CD4-positive, alpha-beta T cell treated with Interferon alpha-2 for 1 hour (primary cell): Measurements from ENCODE around the gene PCDHGB7.
"Not testable (repeated sequence)": the region's sequence is repeated elsewhere in the genome, so short reads cannot be mapped to it uniquely, and the experiment has no call there.

Experiments used
- DNase-seq, 2 donors: peaks; one replicate each; pipeline ENCODE4 v3.0.0-alpha.2; 2020 to 2022

The PCDHGB7 gene

DNA sequence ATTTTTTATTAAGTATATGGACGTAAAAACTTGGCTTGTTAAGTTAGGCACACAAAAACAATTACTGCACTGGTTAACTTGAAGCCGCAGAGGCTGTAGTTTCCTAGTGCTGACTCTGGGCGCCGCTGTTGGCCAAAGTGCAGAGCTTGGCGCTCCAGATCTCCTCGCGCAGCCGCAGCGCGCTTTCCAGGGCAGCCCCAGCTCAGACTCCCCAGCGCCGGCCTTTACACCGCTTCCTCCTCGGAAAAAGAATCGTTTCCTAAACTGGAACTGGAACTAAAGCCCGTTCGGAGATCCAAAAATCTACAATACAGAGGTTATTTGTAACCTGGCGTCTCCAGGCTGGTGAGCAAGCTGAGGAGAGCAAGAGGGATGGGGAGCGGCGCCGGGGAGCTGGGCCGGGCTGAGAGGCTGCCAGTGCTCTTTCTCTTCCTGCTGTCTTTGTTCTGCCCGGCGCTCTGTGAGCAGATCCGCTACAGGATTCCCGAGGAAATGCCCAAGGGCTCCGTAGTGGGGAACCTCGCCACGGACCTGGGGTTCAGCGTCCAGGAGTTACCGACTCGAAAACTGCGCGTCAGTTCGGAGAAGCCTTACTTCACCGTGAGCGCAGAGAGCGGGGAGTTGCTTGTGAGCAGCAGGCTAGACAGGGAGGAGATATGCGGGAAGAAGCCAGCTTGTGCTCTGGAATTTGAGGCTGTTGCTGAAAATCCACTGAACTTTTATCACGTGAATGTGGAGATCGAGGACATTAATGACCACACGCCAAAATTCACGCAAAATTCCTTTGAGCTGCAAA lies 19.5 kb upstream of the PCDHGB7 start, which contains the start of gene PCDHGB5:
TSS of gene PCDHGB5 (plus strand) at position 192 of the 796 bp plus-strand sequence. CDS start at position 373, 181 bp downstream.
- DNase-seq = peak; percentile 29 to 52

DNA sequence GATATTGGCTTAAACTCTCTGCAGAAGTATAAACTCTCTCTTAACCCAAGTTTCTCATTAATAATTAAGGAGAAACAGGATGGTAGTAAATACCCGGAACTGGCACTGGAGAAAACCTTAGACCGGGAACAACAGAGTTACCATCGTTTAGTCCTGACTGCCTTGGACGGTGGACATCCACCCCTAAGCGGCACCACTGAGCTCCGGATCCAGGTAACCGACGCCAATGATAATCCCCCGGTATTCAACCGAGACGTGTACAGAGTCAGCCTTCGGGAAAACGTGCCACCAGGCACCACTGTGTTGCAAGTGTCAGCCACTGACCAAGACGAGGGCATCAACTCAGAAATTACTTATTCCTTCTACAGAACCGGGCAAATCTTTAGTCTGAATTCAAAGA lies 18.9 kb upstream of the PCDHGB7 start:
- DNase-seq = no peak

DNA sequence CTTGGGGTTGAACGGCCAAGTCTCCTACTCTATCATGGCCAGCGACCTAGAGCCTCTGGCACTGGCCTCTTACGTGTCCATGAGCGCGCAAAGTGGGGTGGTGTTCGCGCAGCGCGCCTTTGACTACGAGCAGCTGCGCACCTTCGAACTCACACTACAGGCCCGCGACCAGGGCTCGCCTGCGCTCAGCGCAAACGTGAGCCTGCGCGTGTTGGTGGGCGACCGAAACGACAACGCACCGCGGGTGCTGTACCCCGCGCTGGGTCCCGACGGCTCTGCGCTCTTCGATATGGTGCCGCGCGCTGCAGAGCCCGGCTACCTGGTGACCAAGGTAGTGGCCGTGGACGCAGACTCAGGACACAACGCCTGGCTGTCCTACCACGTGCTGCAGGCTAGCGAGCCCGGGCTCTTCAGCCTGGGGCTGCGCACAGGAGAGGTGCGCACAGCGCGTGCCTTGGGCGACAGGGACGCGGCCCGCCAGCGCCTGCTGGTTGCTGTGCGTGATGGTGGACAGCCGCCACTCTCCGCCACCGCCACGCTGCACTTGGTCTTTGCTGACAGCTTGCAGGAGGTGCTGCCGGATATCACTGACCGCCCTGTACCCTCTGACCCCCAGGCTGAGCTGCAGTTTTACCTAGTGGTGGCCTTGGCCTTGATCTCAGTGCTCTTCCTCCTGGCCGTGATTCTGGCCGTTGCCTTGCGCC lies 17.8 kb upstream of the PCDHGB7 start:
- no peak for DNase-seq

DNA sequence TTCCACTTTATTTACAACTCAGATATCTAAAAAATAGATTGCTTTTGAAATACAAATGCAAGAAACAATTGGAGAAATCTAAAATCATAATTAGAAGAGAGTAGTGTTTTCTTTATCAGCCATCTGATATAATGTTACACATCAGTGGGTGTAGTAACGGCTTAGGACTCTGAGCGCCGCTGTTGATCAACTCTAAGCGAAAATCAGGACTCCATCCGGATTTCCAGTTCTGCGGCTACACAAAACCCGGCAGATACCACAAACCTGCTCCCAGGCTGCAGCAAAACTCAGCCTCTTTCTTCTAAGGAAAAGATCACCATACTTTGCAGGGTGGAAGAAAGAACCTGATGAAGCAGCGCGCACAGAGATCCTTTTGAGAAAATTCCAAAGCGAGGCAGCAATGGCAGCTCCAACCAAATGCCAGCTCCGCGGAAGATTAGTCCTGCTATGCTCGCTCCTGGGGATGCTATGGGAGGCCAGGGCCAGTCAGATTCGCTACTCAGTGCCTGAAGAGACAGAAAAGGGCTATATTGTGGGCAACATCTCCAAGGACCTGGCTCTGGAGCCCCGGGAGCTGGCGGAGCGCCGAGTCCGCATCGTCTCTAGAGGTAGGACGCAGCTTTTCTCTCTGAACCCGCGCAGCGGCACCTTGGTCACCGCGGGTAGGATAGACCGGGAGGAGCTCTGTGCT lies 14.8 kb upstream of the PCDHGB7 start, which contains the start of gene PCDHGA9:
TSS of gene PCDHGA9 (plus strand) at position 226 of the 691 bp plus-strand sequence. CDS start at position 401, 175 bp downstream.
- peak in 1 of 2 donors; percentile 31 for DNase-seq

DNA sequence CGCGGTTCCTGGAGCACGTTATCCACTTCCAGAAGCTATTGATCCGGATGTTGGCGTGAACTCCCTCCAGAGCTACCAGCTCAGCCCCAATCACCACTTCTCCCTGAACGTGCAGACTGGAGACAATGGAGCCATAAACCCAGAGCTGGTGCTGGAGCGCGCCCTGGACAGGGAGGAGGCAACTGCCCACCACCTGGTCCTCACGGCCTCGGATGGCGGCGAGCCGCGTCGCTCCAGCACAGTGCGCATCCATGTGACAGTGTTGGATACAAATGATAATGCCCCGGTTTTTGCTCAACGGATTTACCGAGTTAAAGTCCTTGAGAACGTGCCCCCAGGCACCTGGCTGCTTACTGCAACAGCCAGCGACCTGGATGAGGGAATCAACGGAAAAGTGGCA lies 14.1 kb upstream of the PCDHGB7 start:
- DNase-seq = no peak

DNA sequence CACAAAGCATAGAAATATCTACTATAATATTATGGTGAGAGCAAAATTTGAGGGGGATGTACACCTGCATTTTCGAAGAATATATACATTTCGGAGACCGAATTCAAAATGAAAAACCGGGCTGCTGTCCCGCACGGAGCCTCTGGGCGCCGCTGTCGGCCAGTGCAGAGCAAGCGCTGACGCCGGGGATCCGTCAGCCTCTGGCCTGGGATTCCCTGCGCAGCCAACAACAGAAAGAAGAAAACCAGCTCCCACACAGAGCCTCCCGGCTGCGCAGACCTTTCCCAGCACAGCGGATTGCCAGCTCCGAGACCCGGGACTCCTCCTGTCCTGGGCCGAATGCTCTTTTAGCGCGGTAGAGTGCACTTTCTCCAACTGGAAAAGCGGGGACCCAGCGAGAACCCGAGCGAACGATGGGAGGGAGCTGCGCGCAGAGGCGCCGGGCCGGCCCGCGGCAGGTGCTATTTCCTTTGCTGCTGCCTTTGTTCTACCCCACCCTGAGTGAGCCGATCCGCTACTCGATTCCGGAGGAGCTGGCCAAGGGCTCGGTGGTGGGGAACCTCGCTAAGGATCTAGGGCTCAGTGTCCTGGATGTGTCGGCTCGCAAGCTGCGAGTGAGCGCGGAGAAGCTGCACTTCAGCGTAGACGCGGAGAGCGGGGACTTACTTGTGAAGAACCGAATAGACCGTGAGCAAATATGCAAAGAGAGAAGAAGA lies 9.5 kb upstream of the PCDHGB7 start, which contains the start of gene PCDHGB6:
TSS of gene PCDHGB6 (plus strand) at position 232 of the 716 bp plus-strand sequence. CDS start at position 414, 182 bp downstream.
- peak in 1 of 2 donors; percentile 51 for DNase-seq

DNA sequence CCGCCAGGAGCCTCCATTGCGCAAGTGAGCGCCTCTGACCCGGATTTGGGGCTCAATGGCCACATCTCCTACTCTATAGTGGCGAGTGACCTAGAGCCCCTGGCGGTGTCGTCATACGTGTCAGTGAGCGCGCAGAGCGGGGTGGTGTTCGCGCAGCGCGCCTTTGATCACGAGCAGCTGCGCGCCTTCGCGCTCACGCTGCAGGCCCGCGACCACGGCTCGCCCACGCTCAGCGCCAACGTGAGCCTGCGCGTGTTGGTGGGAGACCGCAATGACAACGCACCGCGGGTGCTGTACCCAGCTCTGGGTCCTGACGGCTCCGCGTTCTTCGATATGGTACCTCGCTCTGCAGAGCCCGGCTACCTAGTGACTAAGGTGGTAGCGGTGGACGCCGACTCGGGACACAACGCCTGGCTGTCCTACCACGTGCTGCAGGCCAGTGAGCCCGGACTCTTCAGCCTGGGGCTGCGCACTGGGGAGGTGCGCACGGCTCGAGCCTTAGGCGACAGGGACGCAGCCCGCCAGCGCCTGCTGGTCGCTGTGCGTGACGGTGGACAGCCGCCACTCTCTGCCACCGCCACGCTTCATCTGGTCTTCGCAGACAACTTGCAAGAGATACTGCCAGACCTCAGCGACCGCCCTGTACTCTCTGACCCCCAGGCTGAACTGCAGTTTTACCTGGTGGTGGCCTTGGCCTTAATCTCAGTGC lies 7.7 kb upstream of the PCDHGB7 start:
- no peak for DNase-seq

DNA sequence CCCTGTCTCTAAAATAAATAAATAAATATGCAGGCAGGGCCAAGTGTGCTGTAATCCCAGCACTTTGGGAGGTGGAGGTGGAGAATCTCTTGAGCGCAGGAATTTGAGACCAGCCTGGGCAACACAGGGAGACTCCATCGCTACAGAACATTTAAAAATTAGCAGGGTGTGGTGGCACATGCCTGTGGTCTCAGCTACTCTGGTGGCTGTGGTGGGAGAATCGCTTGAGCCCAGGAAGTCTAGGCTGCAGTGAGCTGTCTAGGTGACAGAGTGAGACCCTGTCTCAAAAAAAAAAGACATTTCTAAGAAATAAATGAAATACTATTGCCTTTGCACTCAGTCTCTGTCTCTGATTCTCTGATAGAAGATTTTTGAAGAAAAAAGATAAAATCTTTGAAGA lies 5.9 kb upstream of the PCDHGB7 start:
- DNase-seq = no peak

DNA sequence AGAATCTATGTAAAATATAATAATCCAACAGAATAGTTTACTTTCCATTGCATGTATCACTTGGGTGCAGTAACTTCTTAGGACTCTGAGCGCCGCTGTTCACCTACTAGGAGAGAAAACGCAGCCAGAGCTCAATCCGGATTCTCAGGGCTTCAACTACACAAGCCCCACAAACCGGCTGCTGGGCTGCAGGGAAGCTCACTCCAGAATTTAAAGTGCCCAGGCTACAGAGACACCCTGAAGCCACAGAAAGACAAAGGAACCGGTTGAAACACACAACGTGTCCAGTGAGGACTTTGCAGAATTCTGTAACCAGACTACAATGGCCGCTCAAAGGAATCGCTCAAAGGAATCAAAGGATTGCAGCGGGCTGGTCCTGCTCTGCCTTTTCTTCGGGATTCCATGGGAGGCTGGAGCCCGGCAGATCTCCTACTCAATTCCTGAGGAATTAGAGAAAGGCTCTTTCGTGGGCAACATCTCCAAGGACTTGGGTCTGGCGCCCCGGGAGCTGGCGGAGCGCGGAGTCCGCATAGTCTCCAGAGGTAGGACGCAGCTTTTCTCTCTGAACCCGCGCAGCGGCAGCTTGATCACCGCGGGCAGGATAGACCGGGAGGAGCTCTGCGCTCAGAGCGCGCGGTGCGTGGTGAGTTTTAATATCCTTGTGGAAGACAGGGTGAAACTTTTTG lies 4.5 kb upstream of the PCDHGB7 start, which contains the start of gene PCDHGA10:
TSS of gene PCDHGA10 (plus strand) at position 134 of the 686 bp plus-strand sequence. CDS start at position 323, 189 bp downstream.
- DNase-seq = peak; percentile 50 to 67

DNA sequence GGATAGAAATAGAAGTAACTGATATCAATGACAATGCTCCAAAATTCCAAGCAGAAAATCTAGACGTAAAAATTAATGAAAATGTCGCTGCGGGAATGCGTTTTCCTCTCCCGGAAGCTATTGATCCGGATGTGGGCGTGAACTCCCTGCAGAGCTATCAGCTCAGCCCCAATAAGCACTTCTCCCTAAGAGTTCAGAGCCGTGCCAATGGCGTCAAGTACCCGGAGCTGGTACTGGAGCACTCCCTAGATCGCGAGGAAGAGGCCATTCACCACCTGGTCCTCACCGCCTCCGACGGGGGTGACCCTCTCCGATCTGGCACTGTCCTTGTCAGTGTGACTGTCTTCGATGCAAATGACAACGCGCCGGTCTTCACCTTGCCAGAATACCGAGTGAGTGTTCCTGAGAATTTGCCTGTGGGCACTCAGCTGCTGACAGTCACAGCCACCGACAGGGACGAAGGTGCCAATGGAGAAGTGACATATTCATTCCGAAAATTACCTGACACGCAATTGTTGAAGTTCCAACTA lies 3.9 kb upstream of the PCDHGB7 start:
- no peak for DNase-seq

DNA sequence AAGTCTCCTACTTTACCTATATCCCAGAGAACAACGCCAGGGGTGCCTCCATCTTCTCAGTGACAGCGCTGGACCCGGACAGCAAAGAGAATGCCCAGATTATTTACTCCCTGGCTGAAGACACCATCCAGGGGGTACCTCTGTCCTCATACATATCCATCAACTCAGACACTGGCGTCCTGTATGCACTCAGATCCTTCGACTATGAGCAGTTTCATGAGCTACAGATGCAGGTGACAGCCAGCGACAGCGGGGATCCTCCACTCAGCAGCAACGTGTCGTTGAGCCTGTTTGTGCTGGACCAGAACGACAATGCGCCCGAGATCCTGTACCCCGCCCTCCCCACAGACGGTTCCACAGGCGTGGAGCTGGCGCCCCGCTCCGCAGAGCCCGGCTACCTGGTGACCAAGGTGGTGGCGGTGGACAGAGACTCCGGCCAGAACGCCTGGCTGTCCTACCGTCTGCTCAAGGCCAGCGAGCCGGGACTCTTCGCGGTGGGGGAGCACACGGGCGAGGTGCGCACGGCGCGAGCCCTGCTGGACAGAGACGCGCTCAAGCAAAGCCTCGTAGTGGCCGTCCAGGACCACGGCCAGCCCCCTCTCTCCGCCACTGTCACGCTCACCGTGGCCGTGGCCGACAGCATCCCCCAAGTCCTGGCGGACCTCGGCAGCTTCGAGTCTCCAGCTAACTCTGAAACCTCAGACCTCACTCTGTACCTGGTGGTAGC lies 2.8 kb upstream of the PCDHGB7 start:
- DNase-seq = not testable (repeated sequence)

DNA sequence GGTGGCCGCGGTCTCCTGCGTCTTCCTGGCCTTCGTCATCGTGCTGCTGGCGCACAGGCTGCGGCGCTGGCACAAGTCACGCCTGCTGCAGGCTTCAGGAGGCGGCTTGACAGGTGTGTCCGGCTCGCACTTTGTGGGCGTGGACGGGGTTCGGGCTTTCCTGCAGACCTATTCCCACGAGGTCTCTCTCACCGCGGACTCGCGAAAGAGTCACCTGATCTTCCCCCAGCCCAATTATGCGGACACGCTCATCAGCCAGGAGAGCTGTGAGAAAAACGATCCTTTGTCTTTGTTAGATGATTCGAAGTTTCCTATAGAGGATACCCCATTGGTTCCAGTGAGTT lies 2.2 kb upstream of the PCDHGB7 start:
- DNase-seq = not testable (repeated sequence)

DNA sequence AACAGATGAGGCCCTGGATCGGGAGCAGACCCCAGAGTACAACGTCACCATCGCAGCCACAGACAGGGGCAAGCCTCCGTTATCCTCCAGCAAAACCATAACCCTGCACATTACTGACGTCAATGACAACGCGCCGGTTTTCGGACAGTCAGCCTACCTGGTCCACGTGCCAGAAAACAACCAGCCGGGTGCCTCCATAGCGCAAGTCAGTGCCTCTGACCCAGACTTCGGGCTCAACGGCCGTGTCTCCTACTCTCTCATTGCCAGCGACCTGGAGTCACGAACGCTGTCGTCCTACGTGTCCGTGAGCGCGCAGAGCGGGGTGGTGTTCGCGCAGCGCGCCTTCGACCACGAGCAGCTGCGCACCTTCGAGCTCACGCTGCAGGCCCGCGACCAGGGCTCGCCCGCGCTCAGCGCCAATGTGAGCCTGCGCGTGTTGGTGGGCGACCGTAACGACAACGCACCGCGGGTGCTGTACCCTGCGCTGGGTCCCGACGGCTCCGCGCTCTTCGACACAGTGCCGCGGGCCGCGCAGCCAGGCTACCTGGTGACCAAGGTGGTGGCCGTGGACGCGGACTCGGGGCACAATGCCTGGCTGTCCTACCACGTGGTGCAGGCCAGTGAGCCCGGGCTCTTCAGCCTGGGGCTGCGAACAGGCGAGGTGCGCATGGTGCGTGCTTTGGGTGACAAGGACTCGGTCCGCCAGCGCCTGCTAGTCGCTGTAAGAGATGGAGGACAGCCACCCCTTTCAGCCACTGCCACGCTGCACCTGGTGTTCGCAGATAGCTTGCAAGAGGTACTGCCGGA lies 1.8 kb downstream of the PCDHGB7 start:
- no peak for DNase-seq

DNA sequence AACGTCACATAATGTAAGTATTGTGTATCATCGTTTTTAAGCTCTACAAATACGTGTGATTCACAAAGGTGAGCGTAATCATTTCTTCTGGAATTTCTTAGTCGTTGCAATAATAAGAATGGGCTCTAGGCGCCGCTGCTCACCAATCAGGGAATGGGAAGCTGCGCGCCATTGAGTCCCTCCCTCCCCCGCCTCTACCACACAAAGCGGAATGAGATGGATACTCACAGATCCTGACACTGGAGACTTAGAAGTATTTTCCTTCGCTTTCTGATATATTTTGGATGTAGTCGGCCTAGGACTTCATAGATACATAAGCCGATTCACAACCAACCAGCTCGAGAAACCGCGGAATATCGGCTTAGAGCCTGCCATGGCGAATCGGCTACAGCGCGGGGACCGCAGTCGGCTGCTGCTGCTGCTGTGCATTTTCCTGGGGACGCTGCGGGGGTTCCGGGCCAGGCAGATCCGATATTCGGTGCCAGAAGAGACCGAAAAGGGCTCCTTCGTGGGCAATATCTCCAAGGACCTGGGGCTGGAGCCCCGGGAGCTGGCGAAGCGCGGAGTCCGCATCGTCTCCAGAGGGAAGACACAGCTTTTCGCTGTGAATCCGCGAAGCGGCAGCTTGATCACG lies 3.5 kb downstream of the PCDHGB7 start, which contains the start of gene PCDHGA11:
TSS of gene PCDHGA11 (plus strand) at position 197 of the 634 bp plus-strand sequence. CDS start at position 374, 177 bp downstream.
- DNase-seq = peak; percentile 43 to 57

DNA sequence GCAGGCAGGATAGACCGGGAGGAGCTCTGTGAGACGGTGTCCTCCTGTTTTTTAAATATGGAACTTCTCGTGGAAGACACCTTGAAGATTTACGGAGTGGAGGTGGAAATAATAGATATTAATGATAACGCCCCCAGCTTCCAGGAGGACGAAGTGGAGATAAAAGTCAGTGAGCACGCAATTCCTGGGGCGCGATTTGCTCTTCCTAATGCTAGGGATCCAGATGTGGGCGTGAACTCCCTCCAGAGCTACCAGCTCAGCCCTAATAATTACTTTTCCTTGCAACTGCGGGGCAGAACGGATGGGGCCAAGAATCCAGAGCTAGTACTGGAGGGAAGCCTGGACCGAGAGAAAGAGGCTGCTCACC lies 4.0 kb downstream of the PCDHGB7 start:
- no peak for DNase-seq

DNA sequence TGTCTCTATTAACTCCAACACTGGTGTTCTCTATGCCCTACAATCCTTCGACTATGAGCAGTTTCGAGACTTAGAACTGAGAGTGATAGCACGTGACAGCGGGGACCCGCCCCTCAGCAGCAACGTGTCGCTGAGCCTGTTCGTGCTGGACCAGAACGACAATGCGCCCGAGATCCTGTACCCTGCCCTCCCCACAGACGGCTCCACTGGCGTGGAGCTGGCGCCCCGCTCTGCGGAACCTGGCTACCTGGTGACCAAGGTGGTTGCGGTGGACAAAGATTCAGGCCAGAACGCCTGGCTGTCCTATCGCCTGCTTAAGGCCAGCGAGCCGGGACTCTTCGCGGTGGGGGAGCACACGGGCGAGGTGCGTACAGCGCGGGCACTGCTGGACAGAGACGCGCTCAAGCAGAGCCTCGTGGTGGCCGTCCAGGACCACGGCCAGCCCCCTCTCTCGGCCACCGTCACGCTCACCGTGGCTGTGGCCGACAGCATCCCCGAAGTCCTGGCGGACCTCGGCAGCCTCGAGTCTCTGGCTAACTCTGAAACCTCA lies 5.3 kb downstream of the PCDHGB7 start:
- no peak for DNase-seq

DNA sequence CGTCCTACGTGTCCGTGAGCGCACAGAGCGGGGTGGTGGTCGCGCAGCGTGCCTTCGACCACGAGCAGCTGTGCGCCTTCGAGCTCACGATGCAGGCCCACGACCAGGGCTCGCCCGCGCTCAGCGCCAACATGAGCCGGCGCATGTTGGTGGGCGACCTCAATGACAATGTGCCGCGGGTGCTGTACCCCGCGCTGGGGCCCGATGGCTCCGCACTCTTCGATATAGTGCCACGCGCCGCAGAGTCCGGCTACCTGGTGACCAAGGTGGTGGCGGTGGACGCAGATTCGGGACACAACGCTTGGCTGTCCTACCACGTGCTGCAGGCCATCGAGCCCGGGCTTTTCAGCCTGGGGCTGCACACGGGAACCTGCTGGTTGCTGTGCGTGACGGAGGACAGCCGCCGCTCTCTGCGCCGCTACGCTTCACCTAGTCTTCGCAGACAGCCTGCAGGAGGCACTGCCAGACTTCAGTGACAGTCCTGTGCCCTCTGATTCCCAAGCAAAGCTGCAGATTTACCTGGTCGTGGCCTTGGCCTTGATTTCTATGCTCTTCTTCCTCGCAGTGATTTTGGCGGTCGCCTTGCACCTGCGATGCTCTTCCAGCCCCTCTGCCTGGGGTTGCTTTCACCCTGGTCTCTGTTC lies 10.4 kb downstream of the PCDHGB7 start:
- no peak for DNase-seq
